SK-N-SH (cell line): ENCODE measurements around the gene METTL9.

Source experiments
- GABPA ChIP-seq: IDR thresholded peaks from 2 replicates; pipeline ENCODE4 v1.4.0; 2012; ENCODE audit warnings: low read depth, mild to moderate bottlenecking
- JUND ChIP-seq: IDR thresholded peaks from 2 replicates; pipeline ENCODE4 v1.4.0; 2012
- NRF1 ChIP-seq: IDR thresholded peaks from 2 replicates; pipeline ENCODE4 v1.6.1; 2012; ENCODE audit warnings: low read depth, mild to moderate bottlenecking, low read length
- PBX3 ChIP-seq: IDR thresholded peaks from 2 replicates; pipeline ENCODE4; 2012
- POLR2AphosphoS5 ChIP-seq: IDR thresholded peaks from 2 replicates; pipeline ENCODE4 v1.6.1; 2012; ENCODE audit warnings: low read depth, low read length
- REST ChIP-seq: IDR thresholded peaks from 2 replicates; pipeline ENCODE4 v1.6.1; 2012; ENCODE audit warnings: mild to moderate bottlenecking, low read depth, low read length, moderate library complexity
- SIN3A ChIP-seq: IDR thresholded peaks from 2 replicates; pipeline ENCODE4 v1.6.1; 2012; ENCODE audit warnings: low read depth, mild to moderate bottlenecking, low read length, moderate library complexity, borderline replicate concordance
- TAF1 ChIP-seq: IDR thresholded peaks from 2 replicates; pipeline ENCODE4 v1.6.1; 2012; ENCODE audit warnings: low read depth, mild to moderate bottlenecking, low read length, moderate library complexity, borderline replicate concordance
- YY1 ChIP-seq: IDR thresholded peaks from 2 replicates; pipeline ENCODE4 v1.4.0; 2012; ENCODE audit warnings: low read depth, mild to moderate bottlenecking

DNA sequence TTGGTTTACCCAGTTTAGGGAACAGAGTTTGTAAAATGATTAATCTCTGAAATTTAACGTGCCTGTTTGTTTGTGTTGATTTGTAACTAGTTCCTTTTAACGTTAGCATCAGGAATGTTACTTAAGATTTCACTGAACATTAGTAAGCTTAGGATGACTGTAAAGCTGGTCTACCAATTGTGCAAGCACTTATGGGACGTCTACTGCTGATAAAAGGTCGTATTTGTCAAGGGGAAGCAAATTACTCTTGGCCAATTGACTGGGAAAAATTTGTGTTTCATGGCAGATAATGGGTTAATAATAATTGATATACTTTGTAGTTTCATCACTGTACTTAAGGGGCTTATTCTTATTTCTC, 11.8 kb downstream of the METTL9 start:
- TF ChIP-seq YY1 (no peak), POLR2AphosphoS5 (no peak), GABPA (no peak), JUND (no peak), SIN3A (no peak), REST (no peak), TAF1 (no peak), NRF1 (no peak), PBX3 (no peak)
